Gastrocnemius medialis (tissue), 4 donors: ENCODE measurements around the gene TMEM161A.
"Not testable (repeated sequence)": the region's sequence is repeated elsewhere in the genome, so short reads cannot be mapped to it uniquely, and the experiment has no call there.

Experiments used
- POLR2A ChIP-seq, 2 donors: fragments of 450-650 bp; IDR thresholded peaks; one replicate each; pipeline ENCODE4 v1.6.1; 2017; ENCODE audit warnings: antibody characterized with exemption in 2 of 2, mild to moderate bottlenecking in 2 of 2, moderate library complexity in 2 of 2
- TF ChIP-seq, protein P1 (sequence below), 5 experiments: fragments of 450-650 bp in 3 of 5; fragments of 200-600 bp in 2 of 5; sonication (generic) in 2 of 5; IDR thresholded peaks in 4 of 5; conservative IDR thresholded peaks in 1 of 5; 1 replicate in 4 of 5; 2 replicates in 1 of 5; pipeline ENCODE4 v1.5.1; 2016 to 2019; ENCODE audit warnings: antibody characterized with exemption in 5 of 5, mild to moderate bottlenecking in 3 of 5, moderate library complexity in 3 of 5

DNA sequence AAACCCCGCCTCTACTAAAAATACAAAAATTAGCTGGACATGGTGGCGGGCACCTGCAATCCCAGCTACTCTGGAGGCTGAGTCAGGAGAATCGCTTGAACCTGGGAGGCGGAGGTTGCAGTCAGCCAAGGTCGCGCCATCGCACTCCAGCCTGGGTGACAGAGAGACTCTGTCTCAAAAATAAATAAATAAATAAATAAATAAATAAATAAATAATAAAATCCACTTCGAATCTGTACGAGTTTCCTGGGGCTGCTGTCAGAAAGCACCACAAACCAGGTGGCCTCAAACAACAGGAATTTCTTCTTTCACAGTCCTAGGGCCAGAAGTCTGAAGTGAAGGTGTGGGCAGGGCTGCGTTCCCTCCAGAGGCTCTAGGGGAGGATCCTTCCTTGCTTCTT is 35.7 kb downstream of the TMEM161A start:
- TF ChIP-seq, protein P1, sequence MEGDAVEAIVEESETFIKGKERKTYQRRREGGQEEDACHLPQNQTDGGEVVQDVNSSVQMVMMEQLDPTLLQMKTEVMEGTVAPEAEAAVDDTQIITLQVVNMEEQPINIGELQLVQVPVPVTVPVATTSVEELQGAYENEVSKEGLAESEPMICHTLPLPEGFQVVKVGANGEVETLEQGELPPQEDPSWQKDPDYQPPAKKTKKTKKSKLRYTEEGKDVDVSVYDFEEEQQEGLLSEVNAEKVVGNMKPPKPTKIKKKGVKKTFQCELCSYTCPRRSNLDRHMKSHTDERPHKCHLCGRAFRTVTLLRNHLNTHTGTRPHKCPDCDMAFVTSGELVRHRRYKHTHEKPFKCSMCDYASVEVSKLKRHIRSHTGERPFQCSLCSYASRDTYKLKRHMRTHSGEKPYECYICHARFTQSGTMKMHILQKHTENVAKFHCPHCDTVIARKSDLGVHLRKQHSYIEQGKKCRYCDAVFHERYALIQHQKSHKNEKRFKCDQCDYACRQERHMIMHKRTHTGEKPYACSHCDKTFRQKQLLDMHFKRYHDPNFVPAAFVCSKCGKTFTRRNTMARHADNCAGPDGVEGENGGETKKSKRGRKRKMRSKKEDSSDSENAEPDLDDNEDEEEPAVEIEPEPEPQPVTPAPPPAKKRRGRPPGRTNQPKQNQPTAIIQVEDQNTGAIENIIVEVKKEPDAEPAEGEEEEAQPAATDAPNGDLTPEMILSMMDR (IDR thresholded peaks at IDR 0.05 in 4 of 5, conservative IDR thresholded peaks at IDR 0.05 in 1 of 5), result not testable (repeated sequence)
- TF ChIP-seq POLR2A (IDR thresholded peaks at IDR 0.05), result not testable (repeated sequence)
